ENCODE data around the gene ZNF550. TPM values are rescaled to one million over a fixed set of nuclear protein-coding genes. Genes with fewer than 3 reads are reported as not detected.
A peak's percentile ranks its signal among the peaks of the same experiment; 100 is the strongest.

Gene ZNF550
- 1 to 10 TPM; 3.7 to 4.5 TPM for total RNA-seq
- long read RNA-seq, donor 1, partial matches to known transcripts = 0 of 1 reads
- long read RNA-seq, donor 1, other reads (novel, unspliced or antisense) = 1 of 1 reads
- long read RNA-seq, donor 2, partial matches to known transcripts = 0 of 4 reads
- long read RNA-seq, donor 2, other reads (novel, unspliced or antisense) = 0 of 4 reads

DNA sequence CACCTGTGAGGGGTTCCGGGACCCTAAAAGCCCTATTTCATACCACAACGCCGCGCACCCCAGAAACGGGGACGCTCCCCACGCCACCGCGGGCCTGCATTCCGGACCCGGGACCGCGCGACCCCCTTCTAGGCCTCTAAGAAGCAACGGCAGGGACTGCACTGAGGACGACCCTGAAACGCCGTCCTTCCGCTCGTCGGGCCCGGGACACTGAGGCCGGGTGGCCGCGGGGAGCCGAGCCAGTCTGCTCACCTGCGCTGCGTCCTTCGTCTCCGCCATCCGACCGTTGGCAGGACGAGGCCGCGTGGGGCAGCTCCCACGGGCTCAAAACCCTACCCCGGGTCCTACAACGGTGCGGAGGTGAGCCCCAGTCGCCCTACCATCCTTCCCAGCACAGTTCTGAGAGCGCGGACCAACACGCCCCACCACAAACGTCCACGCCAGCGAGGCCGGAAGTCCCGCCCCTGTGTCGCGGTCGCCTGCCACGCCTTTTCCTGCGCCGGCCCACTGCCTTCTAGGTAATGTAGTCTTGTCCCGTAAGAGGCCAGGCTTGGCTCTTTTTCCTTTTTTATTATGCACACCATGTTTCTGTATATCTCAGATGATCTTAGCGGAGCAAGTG is at the start of gene ZNF550:
Gene ZNF550, minus strand, starts transcription at position 460 of the 622 bp plus-strand sequence. Its CDS starts 181 bp downstream, at position 279.
- intact Hi-C loops (cut with DNase I) = no loop called here
- DNase-seq (ENCODE audit: low spot score) = peak; percentile 98

DNA sequence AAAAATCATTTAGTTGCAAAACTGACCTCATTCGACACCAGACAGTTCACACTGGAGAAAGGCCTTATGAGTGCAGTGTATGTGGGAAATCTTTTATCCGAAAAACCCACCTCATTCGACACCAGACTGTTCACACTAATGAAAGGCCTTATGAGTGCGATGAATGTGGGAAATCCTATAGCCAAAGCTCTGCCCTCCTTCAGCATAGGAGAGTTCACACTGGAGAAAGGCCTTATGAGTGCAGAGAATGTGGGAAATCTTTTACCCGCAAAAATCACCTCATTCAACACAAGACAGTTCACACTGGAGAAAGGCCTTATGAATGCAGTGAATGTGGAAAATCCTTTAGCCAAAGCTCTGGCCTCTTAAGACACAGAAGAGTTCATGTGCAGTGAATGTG is 47.3 kb upstream of the ZNF550 start:
- intact Hi-C loops (cut with DNase I) = no loop called here
- no peak for DNase-seq (ENCODE audit: low spot score)

DNA sequence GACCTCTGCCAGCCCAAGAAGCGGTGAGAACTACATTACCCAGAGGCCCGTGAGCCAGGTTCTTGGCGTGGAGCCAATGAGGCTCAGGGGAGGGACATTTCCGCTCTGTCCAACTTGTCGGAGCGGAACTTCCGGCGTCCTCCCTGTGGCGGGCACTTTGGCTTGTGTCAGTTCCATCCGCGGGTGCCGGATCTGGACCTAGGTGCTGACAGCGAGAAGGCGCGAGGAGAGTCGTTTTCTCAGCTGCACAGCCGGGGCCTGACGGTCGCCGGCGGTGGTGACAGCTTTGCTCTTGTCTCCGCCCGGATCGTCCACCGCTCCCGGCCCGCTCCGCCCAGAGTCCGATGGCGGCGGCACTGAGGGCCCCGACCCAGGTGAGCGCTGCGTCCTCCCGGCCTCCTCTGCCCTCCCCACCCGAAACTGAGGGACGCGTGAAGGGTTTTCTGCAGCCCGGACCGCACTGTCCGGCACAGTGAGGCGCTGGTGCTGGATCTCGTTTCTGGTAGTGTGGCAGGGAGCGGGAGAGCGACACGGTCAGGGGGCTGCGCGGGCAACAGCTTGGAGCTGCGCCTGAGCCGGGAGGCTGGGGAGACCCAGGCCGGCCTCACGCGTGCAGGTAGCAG is 40.2 kb upstream of the ZNF550 start, which contains the start of gene ZNF530:
Gene ZNF530, plus strand, starts transcription at position 125 of the 623 bp plus-strand sequence. CDS start 4,461 bp downstream, outside the sequence.
- intact Hi-C loops (cut with DNase I) = no loop called here
- peak; percentile 97 for DNase-seq (ENCODE audit: low spot score)

DNA sequence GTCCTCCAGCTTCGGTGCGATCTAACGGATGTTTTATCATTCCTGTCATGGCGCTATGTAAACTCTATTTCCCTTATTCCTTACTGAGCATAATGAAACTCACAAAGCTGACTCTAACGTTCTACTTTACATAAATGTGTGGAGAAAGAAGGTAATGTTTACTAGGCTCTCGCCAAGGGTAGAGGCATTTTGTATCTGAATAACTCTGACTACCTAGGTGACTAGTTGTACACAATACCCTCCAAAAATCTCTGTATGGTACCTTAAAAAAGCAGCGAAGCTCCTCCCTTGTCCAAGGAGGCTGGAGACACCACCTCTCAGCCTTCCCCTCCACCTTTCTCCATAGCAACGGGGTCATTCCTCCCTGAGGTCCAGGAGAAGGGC is 39.7 kb upstream of the ZNF550 start:
- intact Hi-C loops (cut with DNase I) = no loop called here

DNA sequence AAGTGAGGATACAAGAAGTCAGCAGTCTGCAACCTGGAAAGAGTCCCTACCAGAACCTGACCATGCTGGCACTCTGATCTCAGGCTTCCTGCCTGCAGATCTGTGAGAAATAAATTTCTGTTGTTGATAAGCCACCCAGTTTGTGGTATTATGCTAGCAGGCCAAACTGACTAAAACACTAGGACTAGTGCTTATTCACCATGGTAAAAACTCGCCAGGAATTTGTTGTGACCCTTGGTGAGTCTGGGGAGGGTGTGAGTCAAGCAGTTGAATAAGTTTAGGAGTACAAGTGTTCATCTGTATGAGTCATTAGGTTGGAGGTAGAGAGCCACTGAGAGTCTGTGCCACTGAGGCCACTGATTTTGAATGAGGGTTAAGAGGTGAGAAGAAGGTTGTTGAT is 27.9 kb upstream of the ZNF550 start:
- intact Hi-C loops (cut with DNase I) = no loop called here
- DNase-seq (ENCODE audit: low spot score) = no peak

More for the DNA sequence above, 39.7 kb upstream of the ZNF550 start:
- no peak for DNase-seq (ENCODE audit: low spot score)

DNA sequence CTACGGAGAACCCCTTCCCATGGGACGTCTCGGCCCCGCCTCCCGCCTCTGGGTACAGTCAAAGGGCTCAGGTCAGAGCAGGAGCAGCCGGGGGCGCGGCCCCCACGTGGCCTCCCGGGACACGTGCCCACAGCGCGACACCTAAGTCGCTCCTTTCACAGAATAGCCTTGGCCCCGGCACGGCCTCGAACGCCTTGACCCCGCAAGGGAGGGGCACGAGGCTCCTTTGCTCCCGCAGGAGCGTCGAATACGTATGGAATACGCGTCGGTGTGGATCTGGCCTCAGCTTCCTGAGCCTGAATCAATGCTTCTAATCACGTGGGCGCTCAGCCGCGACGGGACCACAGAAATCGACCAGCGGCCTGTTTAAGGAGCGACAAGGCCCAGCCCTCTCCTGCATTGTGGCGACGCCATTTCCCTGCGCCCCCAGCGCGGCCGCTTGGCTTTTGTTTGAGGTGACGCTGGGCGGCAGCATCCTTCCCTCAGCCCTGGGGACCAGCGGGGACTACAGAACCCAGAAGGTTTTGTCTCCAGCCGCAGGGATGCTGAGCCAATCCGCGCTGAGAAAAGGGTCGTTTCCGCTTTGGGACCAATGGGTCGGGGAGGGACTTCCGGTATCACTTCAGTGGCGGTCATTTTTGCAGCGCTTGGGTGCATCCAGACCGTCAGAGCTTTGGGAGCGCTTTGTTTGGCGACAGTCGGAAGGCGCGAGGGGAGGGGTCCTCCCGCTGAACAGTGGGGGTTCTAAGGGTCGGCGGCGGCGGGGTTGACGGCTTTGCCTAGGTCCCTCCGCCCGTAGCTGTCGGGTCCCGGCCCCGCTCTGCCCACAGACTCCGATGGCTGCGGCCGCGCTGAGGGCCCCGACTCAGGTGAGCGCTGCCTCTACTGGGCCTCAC is 24.1 kb upstream of the ZNF550 start, which contains the start of gene ZIK1:
Gene ZIK1, plus strand, starts transcription at position 625 of the 896 bp plus-strand sequence. Its CDS starts 212 bp downstream, at position 837.
- DNase-seq (ENCODE audit: low spot score) = peak; percentile 95
- intact Hi-C loops (cut with DNase I) = no loop called here

DNA sequence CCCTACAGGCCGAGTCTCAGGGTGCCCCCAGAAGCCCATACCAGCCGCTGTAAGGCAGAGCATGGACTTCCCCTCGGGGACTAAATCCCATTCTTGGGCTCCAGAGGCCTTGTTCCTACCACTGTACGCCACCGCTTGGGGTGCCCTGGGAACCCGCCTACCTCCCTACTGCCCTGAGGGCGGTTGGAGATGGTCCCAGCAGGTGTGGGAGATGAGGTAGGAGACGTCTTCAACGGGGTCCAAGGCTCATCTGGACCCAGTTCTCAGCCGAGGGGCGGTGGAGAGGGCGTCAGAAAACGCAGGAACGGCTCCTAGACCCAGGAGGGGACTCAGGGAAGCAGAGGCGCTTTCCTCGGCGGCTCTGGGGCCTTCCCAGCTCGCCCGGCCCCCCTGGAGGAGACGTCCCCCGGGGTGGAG is 23.4 kb upstream of the ZNF550 start:
- peak; percentile 72 for DNase-seq (ENCODE audit: low spot score)
- intact Hi-C loops (cut with DNase I) = no loop called here

DNA sequence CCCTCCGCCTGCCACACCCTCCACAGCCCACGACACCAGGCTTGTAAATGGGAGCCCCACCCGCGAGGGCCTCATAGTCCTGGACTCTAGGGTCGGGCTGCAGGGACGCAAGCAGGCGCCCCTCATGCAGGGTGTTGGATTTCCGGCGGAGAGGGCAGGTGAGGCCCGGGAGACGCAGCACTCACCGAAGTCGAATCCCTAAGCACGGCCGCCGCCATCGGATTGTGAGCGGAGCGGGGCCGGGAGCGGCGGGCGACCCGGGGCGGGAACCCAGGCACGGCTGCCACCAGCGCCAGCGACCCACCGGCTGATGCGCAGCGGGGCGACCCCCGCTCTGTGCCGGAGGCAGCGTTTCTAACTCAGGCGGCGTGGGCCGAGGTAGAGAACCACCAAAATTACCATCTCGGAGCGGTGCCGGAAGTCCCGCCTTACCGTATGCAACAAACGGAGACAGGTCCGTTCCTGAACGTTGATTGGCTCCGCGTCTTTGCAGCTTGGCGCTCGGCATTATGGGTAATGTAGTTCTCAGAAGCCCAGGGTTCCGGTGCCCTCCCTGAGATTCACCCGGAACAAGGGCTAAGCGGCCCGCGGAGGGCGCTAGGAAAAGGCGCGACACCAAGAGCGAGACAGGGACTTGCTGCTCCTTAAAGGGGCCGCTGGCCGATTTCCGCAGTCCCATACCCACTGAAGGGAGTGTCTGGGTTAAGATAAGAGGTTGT is 19.0 kb upstream of the ZNF550 start, which contains the start of gene ZNF416:
Gene ZNF416, minus strand, starts transcription at position 425 of the 719 bp plus-strand sequence. Its CDS starts 207 bp downstream, at position 218.
- peak; percentile 98 for DNase-seq (ENCODE audit: low spot score)
- intact Hi-C loops (cut with DNase I) = no loop called here

DNA sequence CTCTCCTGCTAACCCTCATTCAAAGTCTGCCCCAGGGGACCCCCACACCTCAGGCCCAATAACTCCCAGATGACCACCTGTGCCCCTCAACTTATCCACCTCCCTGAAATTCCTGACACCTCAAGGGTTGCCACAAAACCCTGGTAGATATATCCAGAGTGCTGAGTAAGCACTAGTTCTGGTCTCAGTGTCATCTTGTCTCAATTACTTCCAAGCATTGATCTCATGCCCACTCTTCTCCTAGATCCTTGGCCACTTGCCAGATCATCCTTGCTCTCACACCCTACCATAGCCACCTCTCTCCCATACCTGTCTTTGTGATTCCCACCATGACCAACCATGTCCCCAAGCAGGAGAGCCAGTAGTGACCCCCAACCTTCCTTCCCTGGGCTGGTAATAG is 17.0 kb upstream of the ZNF550 start:
- no peak for DNase-seq (ENCODE audit: low spot score)
- intact Hi-C loops (cut with DNase I) = no loop called here

DNA sequence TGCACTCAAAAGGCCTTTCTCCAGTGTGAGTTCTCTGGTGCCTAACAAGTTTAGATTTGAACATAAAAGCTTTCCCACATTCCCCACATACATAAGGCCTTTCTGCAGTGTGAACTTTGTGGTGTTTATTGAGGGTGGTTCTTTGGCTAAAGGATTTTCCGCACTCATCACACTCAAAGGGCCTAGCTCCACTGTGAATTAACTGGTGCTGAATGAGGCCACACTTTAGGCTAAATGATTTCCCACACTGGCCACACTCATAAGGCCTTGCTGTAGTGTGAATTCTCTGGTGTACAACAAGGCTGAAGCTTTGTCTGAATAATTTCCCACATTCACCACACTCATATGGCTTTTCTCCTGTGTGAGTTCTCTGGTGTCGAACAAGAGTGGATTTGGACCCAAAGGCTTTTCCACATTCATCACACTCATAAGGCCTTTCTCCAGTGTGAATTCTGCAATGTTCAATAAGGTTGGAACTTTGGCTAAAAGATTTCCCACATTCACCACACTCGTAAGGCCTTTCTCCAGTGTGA is 12.8 kb upstream of the ZNF550 start:
- intact Hi-C loops (cut with DNase I) = no loop called here
- DNase-seq (ENCODE audit: low spot score) = no peak

DNA sequence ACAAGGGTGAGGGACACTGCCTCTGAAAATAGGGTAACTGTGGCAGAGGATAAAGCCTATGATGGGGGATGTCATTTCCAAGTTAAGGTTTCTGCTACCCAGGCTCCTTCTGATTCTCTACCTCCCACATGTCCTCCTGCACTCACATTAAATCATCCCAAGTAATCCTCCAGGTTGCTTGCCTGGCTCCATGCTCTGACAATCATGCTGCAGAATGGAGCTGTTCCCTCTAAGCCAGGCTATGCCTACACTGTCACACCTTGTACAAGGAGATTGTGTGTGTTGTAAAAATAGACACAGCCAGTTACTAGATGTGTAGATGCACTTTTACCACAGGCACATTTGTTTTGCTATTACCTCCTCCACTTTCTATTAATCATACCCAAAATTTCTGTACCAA is 11.0 kb upstream of the ZNF550 start:
- intact Hi-C loops (cut with DNase I) = no loop called here
- no peak for DNase-seq (ENCODE audit: low spot score)

DNA sequence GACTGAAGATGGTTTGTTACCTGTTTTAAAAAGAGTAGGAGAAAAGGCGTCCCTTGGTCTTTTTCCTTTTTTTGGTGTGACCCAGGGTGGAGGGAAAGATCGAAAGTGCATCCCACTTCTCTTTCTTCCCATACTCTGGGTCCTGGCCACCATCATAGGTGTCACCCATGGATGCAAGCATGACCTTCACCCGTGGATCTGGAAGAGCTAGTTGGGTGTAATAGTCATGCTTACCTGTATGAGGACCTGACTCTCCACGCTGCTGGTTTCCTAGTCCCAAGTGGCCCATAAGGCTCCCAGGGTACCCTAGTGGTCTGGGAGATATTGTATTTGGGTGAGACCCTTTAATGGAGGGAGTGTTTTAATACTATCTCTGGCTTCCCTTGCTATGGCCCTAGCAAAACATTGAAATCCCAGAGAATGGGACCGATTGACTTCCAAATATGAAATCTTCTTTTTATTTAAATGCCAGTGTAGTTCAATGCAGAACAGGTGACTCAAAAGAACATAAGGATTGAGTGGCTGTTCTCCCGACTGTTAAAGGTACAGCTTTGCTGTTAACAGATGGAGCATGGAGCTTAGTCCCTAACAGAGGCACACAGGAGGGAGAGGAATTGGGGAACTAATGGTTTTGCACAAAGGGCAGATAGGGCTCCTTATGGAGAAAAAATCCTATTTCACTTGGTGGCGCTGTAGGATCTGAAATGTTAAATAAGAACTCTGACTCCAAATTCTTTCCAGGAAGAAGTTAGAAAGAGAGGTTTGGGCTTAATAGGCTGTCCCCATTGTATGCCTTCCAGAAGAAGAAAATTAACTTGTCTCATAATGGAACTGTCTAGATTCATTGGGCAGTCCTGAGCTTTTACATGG is 7.0 kb upstream of the ZNF550 start:
- intact Hi-C loops (cut with DNase I) = no loop called here
- no peak for DNase-seq (ENCODE audit: low spot score)

DNA sequence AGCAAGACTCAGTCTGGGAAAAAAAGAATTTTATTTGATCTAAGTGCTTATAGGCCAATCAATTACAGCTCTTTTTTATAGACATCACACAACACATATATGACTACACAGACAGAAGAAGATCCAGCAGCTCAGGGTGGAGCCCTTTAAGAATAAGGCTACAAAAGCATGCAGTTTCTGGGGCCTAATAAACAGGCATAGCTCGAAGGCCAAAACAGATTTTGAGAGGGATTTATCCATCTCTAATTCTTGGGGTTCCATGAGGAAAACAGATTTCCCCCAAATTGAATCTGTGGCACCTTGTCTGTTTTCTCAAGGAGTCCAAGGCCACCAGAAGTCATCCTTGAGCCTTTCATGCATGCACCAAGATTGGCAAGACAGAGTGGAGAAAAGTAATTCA is 3.9 kb upstream of the ZNF550 start:
- intact Hi-C loops (cut with DNase I) = no loop called here
- no peak for DNase-seq (ENCODE audit: low spot score)

DNA sequence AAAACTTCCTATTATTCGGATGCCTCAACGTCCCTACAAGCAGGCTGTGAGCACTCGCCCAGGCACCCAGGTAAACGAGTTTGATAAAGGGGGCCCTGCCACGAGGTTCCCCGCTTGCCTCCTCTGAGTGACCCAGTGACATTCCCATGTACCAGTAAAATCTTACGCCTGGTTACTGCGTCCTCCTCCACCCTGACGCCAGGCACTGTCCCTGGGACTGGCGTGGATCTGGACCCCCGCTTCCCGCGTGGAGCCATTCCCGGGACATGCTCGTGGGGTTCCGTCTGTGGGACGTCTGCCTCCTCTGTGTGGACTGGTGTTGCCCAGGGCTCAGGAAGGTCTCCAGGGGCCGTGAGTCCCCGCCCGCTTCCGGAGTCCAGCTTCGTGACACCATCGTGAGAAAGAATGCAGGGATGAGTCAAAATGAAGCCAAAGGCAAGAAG is 407 bp upstream of the ZNF550 start:
- peak; percentile 86 for DNase-seq (ENCODE audit: low spot score)
- intact Hi-C loops (cut with DNase I) = no loop called here

DNA sequence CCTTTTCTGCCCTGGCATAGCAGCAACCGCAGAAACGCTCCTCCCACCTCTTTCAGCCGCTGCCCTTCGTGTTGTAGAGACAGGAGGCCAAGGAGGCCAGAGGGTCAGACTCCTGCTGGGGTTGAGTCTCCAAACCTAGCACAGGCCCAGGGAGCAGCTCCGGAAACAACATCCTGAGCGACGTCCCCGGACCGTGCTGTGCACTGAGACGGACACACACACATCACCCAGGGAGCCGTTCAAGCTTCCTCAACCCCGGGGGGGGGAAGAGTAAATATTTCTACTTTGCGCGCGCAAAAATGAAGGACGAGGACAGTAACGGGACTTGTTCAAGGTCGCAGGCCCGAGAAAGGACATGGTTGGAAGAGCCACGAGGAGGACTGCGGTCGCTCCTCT is 657 bp downstream of the ZNF550 start:
- DNase-seq (ENCODE audit: low spot score) = no peak
- intact Hi-C loops (cut with DNase I) = no loop called here

DNA sequence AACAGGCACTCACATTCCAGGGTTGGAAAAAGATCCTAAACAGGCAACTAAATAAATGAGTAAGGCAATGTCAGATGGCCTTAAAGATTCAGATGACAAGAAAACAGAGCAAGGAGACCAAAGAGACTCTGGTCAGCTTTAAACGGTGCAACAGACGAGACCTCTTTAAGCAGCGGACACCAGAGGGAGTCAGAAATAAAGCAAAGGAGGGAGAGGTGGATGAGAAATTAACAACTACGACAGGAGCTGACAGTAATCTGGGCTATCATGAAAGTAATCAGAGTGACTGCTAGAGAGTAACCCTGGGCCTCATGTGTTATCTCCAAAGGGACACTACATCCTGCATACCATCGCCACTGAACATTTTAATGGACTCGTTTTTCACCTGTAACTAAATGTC is 1.1 kb downstream of the ZNF550 start:
- intact Hi-C loops (cut with DNase I) = no loop called here
- DNase-seq (ENCODE audit: low spot score) = no peak

DNA sequence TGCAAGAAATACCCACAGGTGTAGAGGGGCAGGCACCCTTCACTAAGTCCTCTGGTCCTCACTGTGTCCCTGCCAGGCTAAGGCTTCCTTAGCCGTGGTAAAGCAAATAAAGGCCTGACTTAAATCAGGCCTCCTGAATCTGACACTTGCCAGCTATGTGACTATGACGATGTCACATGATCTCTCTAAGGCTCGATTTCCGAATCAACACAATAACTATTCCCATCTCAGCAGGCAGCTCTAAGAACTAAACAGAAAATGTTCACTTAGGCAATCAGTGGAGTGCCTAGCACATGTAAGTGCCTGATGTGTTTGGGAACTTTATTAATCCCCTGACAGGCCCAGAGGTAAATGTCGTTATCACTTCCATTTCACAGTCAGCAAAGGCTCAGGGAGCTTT is 2.0 kb downstream of the ZNF550 start:
- no peak for DNase-seq (ENCODE audit: low spot score)
- intact Hi-C loops (cut with DNase I) = no loop called here

DNA sequence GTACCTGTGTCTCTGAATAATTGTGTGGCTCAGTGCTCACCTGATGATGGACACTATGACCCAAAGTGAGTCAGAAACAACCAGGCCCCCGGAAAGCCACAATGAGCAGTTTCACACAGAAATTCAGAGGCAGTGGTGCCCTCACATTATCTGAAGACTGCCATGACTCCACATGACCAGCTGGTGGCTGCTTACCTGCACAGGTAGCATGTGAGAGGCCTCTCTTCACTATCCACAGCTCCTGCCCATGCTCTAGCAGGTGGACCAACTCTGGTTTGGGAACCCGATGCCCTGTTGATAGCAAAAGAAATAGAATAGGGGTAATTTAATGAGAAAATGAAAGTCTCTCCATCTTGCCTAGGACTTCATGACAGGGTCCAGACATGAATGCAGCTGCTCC is 7.2 kb downstream of the ZNF550 start:
- intact Hi-C loops (cut with DNase I) = no loop called here
- no peak for DNase-seq (ENCODE audit: low spot score)
